Suppressor macrophage treated with lipopolysaccharide for 4 hours (primary cell): ENCODE results near the gene PIN4.
"Not testable (repeated sequence)": the region's sequence is repeated elsewhere in the genome, so short reads cannot be mapped to it uniquely, and the experiment has no call there.

Experiments
- DNase-seq: peaks from one replicate; pipeline ENCODE4 v3.0.0-alpha.2; 2020

The PIN4 gene

DNA sequence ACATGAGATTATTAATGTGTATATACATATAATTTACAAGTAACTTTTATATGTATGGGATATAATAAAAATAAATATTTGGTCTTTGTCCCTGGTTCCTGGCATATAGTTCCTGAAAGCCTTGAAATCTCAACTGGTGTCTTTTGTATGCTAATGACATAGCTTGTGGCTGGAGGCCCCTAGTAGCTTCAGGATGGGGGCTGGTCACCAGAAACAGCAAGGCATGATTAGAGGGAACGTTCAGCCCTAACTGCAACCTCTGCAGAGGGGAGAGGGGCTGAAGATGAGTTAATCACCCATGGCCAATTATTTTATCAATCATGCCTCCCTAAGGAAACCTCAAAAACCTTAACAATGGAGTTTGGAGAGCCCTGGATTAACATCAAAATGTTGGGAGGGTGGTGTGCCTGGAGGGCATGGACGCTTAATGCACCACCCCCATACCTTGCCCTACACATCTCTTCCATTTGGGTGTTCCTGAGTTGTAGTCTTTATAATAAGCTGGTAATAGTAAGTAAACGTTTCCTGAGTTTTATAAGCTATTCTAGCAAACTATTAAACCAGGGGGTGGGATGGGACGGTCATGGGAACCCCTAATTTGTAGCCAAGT lies 21.3 kb downstream of the PIN4 start:
- no peak for DNase-seq

DNA sequence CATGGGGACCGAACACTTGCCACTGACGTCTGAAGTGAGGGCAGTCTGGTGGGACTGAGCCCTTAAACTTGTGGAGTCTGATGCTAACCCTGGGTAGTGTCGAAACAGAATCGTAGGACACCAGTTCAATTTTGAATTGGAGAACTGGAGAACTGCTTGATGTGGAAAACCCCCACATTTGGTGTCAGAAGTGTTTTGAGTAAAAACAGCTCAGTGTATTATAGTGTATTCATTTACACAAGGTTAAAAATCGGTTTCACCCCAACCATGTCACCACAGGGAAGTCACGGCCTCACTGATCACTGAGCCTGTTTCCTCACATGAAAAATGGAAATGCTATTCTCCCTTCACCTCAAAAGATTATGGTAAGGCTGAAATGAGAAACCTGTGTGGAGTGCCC lies 21.9 kb downstream of the PIN4 start:
- DNase-seq = no peak

DNA sequence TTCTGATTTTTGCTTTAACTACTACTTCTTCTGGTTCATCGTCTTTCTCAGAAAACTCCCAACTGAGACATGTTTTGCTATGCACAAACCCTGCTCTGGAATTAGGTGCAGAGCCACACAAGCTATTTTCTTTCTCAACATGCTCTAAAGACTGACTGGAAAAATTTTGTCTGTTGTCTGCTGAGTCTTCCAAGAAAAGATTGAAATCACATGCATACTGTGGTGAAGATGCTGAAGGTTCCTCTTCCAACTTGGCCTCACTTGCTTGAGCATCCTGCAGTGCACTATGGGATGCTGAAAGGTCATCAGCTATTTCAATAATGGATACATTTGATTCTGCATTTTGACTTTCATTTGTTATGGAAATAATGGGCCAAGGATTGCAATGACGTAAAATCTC lies 24.1 kb downstream of the PIN4 start:
- DNase-seq = no peak

DNA sequence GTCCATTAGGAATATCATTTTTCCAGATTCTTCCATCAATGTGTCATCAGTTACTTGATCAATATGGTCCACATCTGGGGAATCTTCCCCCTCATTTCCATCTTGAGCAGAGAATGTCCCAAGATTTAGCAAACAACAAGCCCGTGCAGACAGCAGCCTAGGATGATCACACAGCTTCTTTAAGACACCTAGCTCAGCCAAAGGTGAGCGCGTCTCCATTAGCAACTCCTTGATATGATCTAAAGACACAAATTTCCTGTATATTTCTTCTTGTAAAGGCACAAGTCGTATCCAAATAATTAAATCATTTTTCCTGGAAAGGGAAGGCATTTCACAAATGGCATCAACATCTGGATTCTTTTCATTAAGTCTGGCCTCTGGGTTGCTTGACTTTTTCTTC lies 25.8 kb downstream of the PIN4 start:
- DNase-seq = no peak

DNA sequence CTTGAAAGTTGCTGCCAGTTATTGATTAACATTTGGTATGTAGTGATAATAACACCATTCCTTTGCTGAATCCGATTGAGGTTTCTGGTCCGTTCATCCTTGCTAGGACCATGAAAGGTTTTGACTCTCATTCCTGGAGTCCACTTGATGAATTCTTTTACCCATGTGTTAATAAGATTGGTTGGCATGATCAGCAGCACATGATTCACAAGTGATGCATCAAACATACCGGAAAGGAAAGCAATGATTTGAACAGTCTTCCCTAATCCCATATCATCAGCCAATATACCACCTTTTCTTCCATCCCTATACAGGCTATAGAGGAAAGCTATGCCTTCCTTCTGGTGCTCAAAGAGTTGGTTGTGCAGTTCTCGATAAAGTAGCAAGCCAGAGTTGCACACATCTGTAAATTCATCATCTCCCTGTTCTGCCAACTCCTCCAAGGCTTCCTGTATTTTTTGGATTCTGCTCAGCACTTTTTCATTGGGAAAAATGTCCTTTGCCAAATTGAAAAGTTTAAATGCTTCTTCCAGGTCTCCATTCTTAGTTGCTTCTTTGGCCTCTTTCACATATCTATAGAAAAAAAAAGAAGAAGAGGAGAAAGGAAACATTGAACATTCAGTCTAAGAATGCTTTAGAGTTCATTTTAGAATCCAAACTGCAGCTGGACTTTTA lies 26.7 kb downstream of the PIN4 start:
- DNase-seq = no peak

DNA sequence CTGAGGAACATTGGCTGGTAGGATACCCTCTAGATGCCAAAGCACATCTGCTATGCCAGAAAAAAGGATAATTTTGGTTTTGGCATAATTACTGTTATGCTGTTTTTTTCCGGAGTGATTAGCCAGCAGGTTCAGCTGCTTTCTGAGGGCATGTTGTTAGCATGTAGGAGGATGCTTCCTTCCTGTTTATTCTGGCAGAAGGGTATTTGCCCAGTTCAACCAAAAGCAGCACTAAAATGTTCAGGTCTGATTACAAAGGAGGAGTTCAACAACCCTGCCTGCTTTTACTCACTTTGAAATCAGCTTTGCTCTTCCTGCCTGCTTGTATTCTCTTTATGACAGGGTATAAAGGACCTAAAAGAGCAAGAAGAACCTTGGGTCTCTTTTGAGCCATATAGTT lies 35.4 kb downstream of the PIN4 start:
- no peak for DNase-seq

DNA sequence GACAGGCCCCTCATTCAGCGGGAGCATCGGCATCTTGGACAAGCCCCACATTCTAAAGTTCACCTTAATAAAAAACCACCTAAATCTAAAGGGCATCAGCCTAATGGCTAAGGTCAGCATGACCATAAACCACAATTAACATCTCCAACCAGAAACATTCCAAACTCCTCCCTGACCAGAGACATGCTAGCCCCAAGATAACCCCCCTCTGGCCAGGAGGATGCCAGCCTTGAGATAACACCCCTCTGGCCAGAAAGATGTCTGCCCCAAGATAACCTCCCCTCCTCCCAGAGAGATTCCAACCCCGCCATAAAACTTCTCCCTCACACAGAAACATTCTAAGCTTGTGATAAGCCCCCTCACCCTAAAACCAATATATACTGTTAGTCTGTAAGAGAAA lies 38.8 kb downstream of the PIN4 start:
- DNase-seq = not testable (repeated sequence)

DNA sequence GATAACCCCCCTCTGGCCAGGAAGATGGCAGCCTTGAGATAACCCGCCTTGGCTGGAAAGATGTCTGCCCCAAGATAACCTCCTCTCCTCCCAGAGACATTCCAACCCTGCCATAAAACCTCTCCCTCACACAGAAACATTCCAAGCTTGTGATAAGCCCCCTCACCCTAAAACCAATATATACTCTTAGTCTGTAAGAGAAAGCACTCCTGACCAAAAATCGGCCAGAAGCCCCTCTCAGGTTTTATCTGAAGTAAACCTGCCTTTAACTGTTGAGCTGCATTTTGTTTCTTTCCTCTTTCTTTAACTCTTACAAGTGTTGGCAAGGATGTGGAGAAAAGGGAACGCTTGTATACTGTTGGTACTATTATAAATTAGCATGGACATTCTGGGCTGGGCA lies 48.7 kb downstream of the PIN4 start:
- no peak for DNase-seq

DNA sequence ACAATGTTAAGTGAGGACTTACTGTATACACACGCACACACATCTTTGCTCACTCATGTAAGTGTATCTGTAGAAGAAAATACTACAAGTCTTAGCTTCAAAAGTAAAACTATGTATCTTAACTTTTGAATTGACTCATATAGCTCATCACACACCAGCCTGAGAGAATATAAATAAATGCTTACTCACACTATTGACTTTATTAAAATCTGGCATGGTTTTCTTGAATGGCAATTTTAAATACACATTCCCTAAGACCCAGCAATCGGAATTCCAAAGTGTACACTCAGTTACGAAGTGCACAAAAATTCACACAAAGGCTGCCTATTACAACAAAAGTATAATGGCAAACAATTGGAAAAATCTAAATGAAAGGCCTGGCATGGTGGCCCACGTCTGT lies 55.3 kb downstream of the PIN4 start:
- no peak for DNase-seq

DNA sequence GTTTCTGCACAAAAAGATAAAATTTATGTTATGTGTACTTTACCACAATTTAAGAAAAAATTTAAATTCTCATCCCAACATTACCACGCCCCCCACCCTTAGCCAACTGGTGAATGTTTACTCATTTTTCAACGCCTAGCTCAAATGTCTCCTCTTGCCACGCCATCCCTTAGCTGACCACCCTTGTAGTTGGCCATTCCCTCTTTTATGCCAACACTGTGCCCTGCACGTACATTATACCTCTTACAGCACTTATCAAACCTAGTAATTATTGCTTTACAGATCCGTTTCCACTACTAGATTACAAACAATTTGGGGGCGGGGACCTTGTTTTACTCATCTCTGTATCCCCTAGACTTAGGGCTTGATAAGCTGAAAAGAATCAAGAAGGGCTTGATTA lies 56.6 kb downstream of the PIN4 start:
- DNase-seq = no peak

DNA sequence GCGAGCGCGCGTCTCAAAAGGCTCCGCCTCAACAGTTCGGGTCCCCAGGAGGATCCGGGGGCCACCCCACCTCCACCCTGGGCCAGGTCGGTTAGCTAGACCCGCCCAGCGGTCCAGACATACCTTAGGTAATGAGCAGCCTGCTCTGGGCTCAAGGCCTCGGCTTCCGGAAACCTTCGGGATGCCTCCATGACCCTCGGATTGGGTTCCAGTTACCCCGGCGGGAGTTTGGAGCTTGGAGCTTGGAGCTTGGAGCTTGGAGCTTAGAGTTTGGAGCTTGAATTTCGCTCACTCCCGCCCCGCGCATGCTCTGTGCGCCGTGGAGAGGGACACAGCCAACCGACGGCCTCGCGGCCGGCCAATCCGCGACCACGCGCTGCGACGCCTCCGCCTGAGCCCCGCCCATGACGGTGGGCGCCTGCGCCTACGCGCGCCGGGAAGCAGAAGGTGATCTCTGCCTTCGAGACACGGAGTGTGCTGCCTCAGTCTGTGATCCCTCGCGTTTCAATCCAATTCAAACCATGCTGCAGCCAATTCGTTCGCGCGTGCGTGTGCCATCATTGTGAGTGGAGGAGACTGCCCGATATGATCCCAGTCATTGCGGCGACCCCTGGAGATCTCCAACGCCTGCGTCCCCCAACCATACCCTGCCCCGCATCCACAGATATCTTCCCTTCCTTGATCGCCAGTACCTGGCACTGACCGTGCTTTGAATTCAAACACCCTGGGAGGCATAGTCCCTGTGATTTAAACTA lies 57.3 kb downstream of the PIN4 start, which contains the start of gene ERCC6L:
TSS of gene ERCC6L (minus strand) at position 307 of the 755 bp plus-strand sequence. CDS start at position 191, 116 bp downstream.
- peak; percentile 83 for DNase-seq

DNA sequence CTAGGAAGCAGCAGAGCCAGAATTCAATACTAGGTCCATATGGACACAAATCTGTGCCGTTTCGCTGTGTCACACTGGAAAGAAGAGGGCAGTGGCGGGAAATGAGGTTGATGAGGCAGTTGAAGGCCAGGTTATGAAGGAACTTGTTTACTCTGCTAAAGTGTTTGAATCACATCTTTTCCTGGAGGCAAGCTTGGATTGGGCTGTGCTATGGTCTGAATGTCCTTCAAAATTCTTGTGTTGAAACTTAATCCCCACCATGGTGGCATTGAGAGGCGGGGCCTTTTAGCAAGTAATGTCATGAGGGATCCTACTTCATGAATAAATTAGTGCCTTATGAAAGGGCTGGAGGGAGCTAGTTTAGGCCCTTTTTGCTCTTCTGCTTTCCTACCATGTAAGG lies 59.4 kb downstream of the PIN4 start:
- no peak for DNase-seq

DNA sequence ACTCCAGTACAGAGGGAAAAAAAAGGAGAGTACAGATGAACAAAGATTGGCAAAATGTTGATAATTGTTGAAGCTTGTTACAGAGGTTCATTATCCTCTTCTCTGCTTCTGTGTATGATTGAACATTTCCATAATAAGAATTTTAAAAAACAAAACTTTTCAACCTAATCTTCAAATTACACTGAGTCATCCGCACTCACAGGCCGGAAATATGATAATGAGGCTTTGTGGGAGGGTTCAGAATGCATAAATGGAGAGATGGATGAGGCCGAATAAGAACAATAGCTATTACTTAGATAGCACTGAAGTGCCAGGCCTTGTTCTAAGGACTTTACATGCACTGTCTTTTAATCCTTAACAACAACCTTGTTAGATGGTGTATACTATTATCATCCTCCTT lies 61.9 kb downstream of the PIN4 start:
- DNase-seq = no peak

DNA sequence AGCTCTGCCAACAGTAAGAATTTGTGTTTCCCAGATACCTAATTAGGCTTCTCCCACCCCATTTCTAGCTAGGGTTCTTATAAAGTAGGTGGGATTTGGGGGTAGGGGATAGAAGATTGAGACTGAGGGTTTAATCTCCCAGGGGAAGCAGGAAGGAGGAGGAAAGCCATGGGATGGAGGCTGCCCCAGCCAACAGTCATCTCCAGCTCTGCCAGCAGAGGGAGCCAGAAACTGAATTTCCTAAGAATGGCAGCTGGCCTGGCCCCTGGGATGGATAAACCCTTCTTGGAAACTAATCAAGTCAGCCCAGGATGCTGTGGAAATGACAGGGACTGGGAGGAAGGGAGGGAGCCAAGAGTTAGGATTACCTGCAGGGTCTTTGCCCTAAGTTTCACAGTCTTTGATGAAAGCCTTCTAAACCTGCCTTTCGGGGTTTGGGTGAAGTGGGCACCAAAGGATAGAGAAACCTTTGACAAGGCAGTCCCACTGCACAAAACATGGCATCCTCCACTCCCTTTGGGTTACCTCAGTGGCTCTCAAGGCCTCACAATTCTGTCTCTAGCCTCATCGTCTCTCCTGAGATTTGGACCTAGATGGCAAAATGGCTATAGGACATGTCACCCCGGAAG lies 64.0 kb downstream of the PIN4 start:
- DNase-seq = peak; percentile 46

DNA sequence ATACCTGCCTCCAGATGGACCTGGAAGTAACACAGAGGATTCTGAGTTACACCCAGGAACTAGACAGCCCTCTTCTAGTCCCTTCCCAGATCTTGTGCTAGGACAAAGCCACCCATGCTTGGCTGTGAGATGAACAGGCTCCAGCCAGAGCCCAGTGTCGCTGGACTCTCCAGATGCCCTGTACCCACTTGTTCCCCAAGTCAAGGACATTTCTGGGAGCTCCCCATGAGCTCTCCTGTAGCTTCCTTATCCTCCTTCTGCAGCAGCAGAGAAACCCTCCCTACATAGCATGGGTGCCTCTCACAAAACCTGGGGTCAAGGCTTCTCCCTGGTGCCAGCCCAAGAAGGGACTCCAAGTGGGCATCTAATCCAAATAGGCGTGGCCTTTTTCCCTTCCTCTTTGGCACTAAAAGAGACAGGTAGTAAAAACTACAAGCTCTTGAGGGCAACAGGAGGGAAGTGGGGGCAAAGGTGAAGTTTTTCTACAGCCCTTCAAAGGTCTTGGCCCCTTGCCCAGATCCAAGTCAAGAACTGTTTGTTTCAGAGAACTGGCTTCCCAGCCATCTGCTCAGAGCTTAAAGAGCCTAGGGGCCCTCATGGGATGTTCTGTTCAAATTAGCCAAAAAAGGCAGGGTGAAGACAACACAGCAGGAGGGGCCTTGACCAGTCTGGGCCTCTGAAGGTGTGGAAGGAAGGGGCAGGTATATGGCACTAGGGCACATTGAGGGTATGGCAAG lies 65.8 kb downstream of the PIN4 start:
- no peak for DNase-seq
